HS-5 (cell line): ENCODE results near the gene TCF4.

Experiments used
- DNase-seq: peaks from one replicate; pipeline ENCODE4 v3.0.0-alpha.2; 2012; ENCODE audit warnings: low read depth

TCF4 gene

GRCh38 chr18:55349685-55350084, 238.3 kb downstream of the TCF4 start:
- no peak for DNase-seq

- no peak for DNase-seq
Observed at GRCh38 chr18:55346961-55347740, 240.8 kb downstream of the TCF4 start.

- DNase-seq: no peak
Observed at GRCh38 chr18:55346387-55346786, 241.6 kb downstream of the TCF4 start.

GRCh38 chr18:55345103-55345950, 242.7 kb downstream of the TCF4 start:
- DNase-seq: no peak

GRCh38 chr18:55343396-55344073, 244.5 kb downstream of the TCF4 start:
- DNase-seq: no peak

- DNase-seq: no peak
Observed at GRCh38 chr18:55340998-55341397, 247.0 kb downstream of the TCF4 start.

GRCh38 chr18:55339990-55340389, 248.0 kb downstream of the TCF4 start:
- no peak for DNase-seq

GRCh38 chr18:55338978-55339650, 248.9 kb downstream of the TCF4 start:
- no peak for DNase-seq

GRCh38 chr18:55337908-55338521, 250.0 kb downstream of the TCF4 start:
- no peak for DNase-seq

- DNase-seq: no peak
Observed at GRCh38 chr18:55337138-55337537, 250.9 kb downstream of the TCF4 start.

- no peak for DNase-seq
Observed at GRCh38 chr18:55336438-55337100, 251.4 kb downstream of the TCF4 start.

GRCh38 chr18:55334875-55335274, 253.1 kb downstream of the TCF4 start:
- DNase-seq: no peak

- no peak for DNase-seq
Observed at GRCh38 chr18:55331301-55331700, 256.7 kb downstream of the TCF4 start.

GRCh38 chr18:55328301-55328700, 259.7 kb downstream of the TCF4 start:
- DNase-seq: no peak

GRCh38 chr18:55327454-55327853, 260.5 kb downstream of the TCF4 start:
- no peak for DNase-seq

- no peak for DNase-seq
Observed at GRCh38 chr18:55326134-55326533, 261.9 kb downstream of the TCF4 start.

- no peak for DNase-seq
Observed at GRCh38 chr18:55324166-55324565, 263.8 kb downstream of the TCF4 start.

- no peak for DNase-seq
Observed at GRCh38 chr18:55323051-55323994, 264.7 kb downstream of the TCF4 start.

- peak; percentile 64 for DNase-seq
Observed at GRCh38 chr18:55322178-55322735, 265.7 kb downstream of the TCF4 start.
